ENCODE data around the gene FLT1. TPM values are rescaled to one million over a fixed set of nuclear protein-coding genes. Genes with fewer than 3 reads are reported as not detected.

FLT1 gene
- total and polyA plus RNA-seq, 7 donors = 9.0 to 38.6 (median 15.6) TPM

GRCh38 chr13:28357247-28357825, 137.6 kb downstream of the FLT1 start:
- Histone ChIP-seq H3K27ac (no peak overlapping the region), H3K9me3 (no peaks in the 10 kb centered on the region), H3K4me3 (no peak overlapping the region), H3K36me3 (ENCODE audit: insufficient read depth in 1 of 2, low read depth in 1 of 2) (no peaks in the 10 kb centered on the region), H3K27me3 (ENCODE audit: insufficient read depth in 3 of 3, low read length in 2 of 3) (peaks cover 0 to 4% (median 0%) of the 10 kb centered on the region in 3 donors), H3K4me1 (no peaks in the 10 kb centered on the region)
- intact Hi-C loops (cut with DNase I) = no loop called here
- ATAC-seq (no peak), DNase-seq (no peak)
- WGBS, 3 donors = 73 to 76% (median 76%) methylated on average over 8 of the region's 8 CpGs
- TF ChIP-seq CTCF (IDR thresholded peaks at IDR 0.05) = no peak

- no peak overlapping the region for H3K4me3 ChIP-seq
- 75 to 80% (median 77%) methylated on average over 5 of the region's 5 CpGs for WGBS, 3 donors
Measured at GRCh38 chr13:28356561-28357021, 138.3 kb downstream of the FLT1 start.

GRCh38 chr13:28355822-28356371, 139.0 kb downstream of the FLT1 start:
- H3K4me1 ChIP-seq = no peaks in the 10 kb centered on the region
- H3K27me3 ChIP-seq (ENCODE audit: insufficient read depth in 3 of 3, low read length in 2 of 3) = peaks cover 0 to 4% (median 0%) of the 10 kb centered on the region in 3 donors
- no peaks in the 10 kb centered on the region for H3K9me3 ChIP-seq
- DNase-seq = no peak
- no peak overlapping the region for H3K4me3 ChIP-seq
- WGBS, 3 donors = 61 to 63% (median 63%) methylated on average over 8 of the region's 8 CpGs
- no peaks in the 10 kb centered on the region for H3K36me3 ChIP-seq (ENCODE audit: insufficient read depth in 1 of 2, low read depth in 1 of 2)
- intact Hi-C loops (cut with DNase I) = no loop called here
- no peak overlapping the region for H3K27ac ChIP-seq
- no peak for TF ChIP-seq CTCF (IDR thresholded peaks at IDR 0.05)
- ATAC-seq = no peak

More at GRCh38 chr13:28356561-28357021, 138.3 kb downstream of the FLT1 start:
- Histone ChIP-seq H3K36me3 (ENCODE audit: insufficient read depth in 1 of 2, low read depth in 1 of 2) (no peaks in the 10 kb centered on the region), H3K27me3 (ENCODE audit: insufficient read depth in 3 of 3, low read length in 2 of 3) (peaks cover 0 to 4% (median 0%) of the 10 kb centered on the region in 3 donors), H3K27ac (no peak overlapping the region), H3K4me1 (no peaks in the 10 kb centered on the region), H3K9me3 (no peaks in the 10 kb centered on the region)
- TF ChIP-seq CTCF (IDR thresholded peaks at IDR 0.05) = no peak
- intact Hi-C loops (cut with DNase I) = no loop called here
- DNase-seq (no peak), ATAC-seq (no peak)

GRCh38 chr13:28355046-28355821, 139.7 kb downstream of the FLT1 start:
- TF ChIP-seq CTCF (IDR thresholded peaks at IDR 0.05) = no peak
- Histone ChIP-seq H3K4me3 (no peak overlapping the region), H3K27ac (no peak overlapping the region), H3K36me3 (ENCODE audit: insufficient read depth in 1 of 2, low read depth in 1 of 2) (no peaks in the 10 kb centered on the region), H3K4me1 (no peaks in the 10 kb centered on the region), H3K27me3 (ENCODE audit: insufficient read depth in 3 of 3, low read length in 2 of 3) (peaks cover 0 to 4% (median 2%) of the 10 kb centered on the region in 3 donors), H3K9me3 (no peaks in the 10 kb centered on the region)
- ATAC-seq = no peak
- intact Hi-C loops (cut with DNase I) = no loop called here
- no peak for DNase-seq
- 57 to 64% (median 60%) methylated on average over 14 of the region's 14 CpGs for WGBS, 3 donors

Data from psoas muscle (tissue), 8 donors.